ENCODE data around the gene SHISAL1. TPM values are rescaled to one million over a fixed set of nuclear protein-coding genes. Genes with fewer than 3 reads are reported as not detected.

Gene SHISAL1
- total RNA-seq, 1 donor from 2014 or later: 3.2 TPM

DNA sequence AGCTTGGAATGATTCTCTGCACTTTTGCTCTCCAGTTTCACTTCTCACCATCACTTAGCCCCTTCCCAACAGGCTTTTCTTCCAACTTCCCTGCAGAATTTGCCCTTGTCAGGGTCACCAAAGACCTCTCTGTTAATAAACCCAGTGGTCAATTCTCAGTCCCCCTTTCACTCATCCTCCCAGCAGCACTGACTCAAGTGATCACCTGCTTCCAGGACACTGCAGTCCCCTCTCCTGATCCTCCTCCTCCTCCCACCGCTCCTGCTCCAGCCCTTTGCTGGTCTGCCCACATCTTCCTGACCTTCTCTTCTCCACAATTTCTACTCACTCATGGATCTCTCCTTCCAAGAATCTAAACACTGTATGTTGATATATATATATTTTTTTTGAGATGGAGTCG is 57.9 kb downstream of the SHISAL1 start:
- Mint-ChIP-seq H3K4me1 (ENCODE audit: low read depth, unreplicated experiment) (no peaks in the 10 kb centered on the region), H3K27me3 (ENCODE audit: unreplicated experiment) (peaks cover 1% of the 10 kb centered on the region), H3K9me3 (ENCODE audit: unreplicated experiment) (peaks cover 9% of the 10 kb centered on the region), H3K36me3 (ENCODE audit: unreplicated experiment) (peaks cover 23% of the 10 kb centered on the region), H3K4me3 (ENCODE audit: unreplicated experiment) (no peak overlapping the region), H3K27ac (ENCODE audit: unreplicated experiment) (no peak overlapping the region)
- no peak for DNase-seq
- TF ChIP-seq, protein P1, sequence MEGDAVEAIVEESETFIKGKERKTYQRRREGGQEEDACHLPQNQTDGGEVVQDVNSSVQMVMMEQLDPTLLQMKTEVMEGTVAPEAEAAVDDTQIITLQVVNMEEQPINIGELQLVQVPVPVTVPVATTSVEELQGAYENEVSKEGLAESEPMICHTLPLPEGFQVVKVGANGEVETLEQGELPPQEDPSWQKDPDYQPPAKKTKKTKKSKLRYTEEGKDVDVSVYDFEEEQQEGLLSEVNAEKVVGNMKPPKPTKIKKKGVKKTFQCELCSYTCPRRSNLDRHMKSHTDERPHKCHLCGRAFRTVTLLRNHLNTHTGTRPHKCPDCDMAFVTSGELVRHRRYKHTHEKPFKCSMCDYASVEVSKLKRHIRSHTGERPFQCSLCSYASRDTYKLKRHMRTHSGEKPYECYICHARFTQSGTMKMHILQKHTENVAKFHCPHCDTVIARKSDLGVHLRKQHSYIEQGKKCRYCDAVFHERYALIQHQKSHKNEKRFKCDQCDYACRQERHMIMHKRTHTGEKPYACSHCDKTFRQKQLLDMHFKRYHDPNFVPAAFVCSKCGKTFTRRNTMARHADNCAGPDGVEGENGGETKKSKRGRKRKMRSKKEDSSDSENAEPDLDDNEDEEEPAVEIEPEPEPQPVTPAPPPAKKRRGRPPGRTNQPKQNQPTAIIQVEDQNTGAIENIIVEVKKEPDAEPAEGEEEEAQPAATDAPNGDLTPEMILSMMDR (IDR thresholded peaks at IDR 0.05; ENCODE audit: partially characterized antibody, unreplicated experiment): no peak

DNA sequence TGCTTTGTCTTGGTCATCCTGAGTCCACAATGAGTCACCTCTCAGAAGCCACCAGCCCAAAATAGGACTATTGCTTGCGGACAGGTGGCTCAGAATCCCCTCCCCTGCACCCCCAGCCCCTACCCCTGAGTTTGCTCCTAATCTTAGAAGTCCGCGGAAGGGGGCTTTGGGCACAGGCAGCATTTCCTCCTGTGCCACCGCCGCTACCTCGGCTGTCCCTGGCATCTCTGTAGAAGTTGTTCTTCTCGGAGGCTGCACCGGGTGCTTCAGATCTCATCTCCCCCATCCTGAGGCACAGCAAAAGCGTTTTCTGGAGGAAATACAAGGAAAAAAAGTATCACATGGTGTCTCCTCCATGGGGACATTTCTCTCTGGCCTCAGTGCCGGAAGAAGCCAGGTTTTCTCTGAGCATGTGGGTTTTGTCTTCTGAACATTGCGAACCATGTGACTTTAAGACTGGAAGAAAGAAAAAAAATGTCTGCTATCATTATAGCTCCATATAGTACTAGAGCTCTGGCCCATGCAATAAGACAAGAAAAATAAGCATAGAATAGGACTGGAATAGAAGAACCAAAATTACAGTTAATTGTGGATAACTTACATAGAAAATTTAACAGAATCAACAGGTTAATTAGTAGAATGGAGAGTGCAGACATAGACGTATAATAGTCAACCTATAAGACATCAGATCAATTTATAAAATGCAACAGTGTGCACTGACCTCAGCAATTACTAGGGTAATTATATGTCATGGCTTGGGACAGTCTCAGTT is 63.2 kb downstream of the SHISAL1 start:
- no peak for DNase-seq
- TF ChIP-seq, protein P1 (IDR thresholded peaks at IDR 0.05; ENCODE audit: partially characterized antibody, unreplicated experiment): no peak
- H3K36me3 Mint-ChIP-seq (ENCODE audit: unreplicated experiment): peaks cover 34% of the 10 kb centered on the region
- H3K4me1 Mint-ChIP-seq (ENCODE audit: low read depth, unreplicated experiment): no peaks in the 10 kb centered on the region
- peaks cover 8% of the 10 kb centered on the region for H3K27me3 Mint-ChIP-seq (ENCODE audit: unreplicated experiment)
- no peak overlapping the region for H3K4me3 Mint-ChIP-seq (ENCODE audit: unreplicated experiment)
- H3K27ac Mint-ChIP-seq (ENCODE audit: unreplicated experiment): no peak overlapping the region
- H3K9me3 Mint-ChIP-seq (ENCODE audit: unreplicated experiment): peaks cover 11% of the 10 kb centered on the region

DNA sequence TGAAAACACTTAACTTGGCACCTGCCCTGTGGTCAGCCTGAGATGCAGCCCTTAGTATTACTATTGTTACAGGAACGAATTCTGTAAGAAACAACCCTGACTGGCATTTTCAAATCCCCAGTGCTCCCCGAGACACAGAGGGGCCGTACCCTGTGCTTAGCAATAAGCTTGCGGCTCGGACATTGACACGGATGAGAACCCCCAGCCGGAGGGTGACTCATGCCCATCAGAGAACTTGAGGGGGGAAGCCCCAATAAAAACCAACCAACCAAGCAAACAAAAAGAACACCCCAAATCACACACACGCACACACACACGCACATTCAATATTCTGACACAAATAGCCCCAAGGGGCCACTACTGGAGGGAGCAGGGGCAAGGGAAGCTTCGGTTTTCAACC is 63.8 kb downstream of the SHISAL1 start:
- H3K27me3 Mint-ChIP-seq (ENCODE audit: unreplicated experiment): peaks cover 8% of the 10 kb centered on the region
- no peak for DNase-seq
- H3K36me3 Mint-ChIP-seq (ENCODE audit: unreplicated experiment): peaks cover 34% of the 10 kb centered on the region
- no peak overlapping the region for H3K4me3 Mint-ChIP-seq (ENCODE audit: unreplicated experiment)
- TF ChIP-seq, protein P1 (IDR thresholded peaks at IDR 0.05; ENCODE audit: partially characterized antibody, unreplicated experiment): no peak
- H3K4me1 Mint-ChIP-seq (ENCODE audit: low read depth, unreplicated experiment): no peaks in the 10 kb centered on the region
- peaks cover 11% of the 10 kb centered on the region for H3K9me3 Mint-ChIP-seq (ENCODE audit: unreplicated experiment)
- H3K27ac Mint-ChIP-seq (ENCODE audit: unreplicated experiment): no peak overlapping the region

DNA sequence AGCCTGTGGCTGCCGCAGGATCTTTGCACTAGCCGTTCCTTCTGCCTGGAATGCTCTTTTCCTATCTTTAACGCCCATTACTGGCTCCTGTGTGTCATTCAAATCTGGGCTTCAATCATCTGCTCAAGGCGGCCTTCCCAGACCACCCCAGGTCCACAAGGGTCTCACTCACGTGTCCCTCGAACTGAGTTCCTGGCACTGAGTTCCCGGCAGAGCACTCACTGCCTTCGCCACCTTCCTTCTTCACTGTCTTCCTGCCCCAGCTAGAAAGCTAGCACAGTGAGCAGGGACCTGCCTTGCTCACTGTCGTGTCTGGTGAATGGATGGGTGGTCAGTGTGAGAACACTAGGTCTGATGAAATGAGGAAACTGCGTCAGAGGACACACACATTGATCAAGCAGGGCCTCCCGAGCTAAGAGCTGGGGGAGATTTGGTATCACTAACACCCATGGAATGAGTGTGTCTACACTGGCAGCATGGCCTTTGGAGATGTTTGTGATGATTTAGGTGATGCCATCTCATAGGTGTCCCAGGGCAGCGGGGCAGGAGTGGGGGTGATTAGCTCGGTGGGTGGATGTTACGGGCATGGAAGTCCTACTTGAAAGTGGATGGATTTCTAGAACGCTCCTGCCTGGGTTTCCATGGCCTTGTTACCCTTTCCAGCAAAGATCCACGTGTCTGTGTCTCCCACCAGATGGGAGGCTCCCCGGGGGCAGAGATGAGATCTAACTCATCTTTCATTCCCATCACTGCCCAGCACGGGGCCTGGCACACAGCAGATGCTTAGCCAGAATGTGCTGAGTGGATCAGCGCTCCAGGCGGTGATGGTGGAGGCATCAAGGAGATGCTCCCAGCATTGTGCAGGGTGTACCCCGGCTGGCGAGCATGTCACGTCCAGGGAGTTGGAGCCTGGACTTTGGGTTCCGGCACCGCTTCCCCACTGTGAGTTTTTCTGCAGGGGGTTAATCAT is 64.5 kb downstream of the SHISAL1 start:
- Mint-ChIP-seq H3K27me3 (ENCODE audit: unreplicated experiment) (peaks cover 8% of the 10 kb centered on the region), H3K4me1 (ENCODE audit: low read depth, unreplicated experiment) (no peaks in the 10 kb centered on the region), H3K9me3 (ENCODE audit: unreplicated experiment) (peaks cover 11% of the 10 kb centered on the region), H3K36me3 (ENCODE audit: unreplicated experiment) (peaks cover 31% of the 10 kb centered on the region), H3K27ac (ENCODE audit: unreplicated experiment) (no peak overlapping the region), H3K4me3 (ENCODE audit: unreplicated experiment) (no peak overlapping the region)
- TF ChIP-seq, protein P1 (IDR thresholded peaks at IDR 0.05; ENCODE audit: partially characterized antibody, unreplicated experiment): no peak
- no peak for DNase-seq

Measured in glutamatergic neuron (in vitro differentiated cells).